HL-60 (cell line): Measurements from ENCODE around the gene DEGS2.

ENCODE experiments used
- POLR2AphosphoS5 ChIP-seq: IDR thresholded peaks from 2 replicates; pipeline ENCODE4 v1.6.1; 2012; ENCODE audit warnings: low read depth
- TF ChIP-seq, protein P1 (sequence below): IDR thresholded peaks from 2 replicates; pipeline ENCODE4 v1.6.1; 2012; ENCODE audit warnings: low read depth; ENCODE audit not compliant: insufficient replicate concordance

DNA sequence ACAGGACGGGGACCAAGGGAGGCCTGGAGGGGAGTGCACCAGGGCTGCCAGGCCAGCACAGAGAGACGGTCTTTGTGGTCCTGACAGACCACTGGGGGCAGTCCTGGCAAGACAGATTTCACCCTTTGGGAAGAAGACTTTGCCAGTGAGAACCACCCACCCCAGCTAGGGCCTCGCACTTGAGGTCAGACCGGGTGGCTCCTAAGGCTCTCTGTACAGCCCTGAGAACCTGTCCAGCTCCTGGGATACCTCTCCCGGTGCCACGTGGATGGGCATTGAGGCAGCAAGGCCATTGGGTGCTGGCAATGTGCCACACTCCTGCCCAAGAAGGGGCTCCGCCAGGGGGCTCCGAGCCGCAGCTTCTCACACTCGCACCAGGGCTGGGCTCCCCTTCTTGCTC lies 42.4 kb downstream of the DEGS2 start:
- TF ChIP-seq, protein P1, sequence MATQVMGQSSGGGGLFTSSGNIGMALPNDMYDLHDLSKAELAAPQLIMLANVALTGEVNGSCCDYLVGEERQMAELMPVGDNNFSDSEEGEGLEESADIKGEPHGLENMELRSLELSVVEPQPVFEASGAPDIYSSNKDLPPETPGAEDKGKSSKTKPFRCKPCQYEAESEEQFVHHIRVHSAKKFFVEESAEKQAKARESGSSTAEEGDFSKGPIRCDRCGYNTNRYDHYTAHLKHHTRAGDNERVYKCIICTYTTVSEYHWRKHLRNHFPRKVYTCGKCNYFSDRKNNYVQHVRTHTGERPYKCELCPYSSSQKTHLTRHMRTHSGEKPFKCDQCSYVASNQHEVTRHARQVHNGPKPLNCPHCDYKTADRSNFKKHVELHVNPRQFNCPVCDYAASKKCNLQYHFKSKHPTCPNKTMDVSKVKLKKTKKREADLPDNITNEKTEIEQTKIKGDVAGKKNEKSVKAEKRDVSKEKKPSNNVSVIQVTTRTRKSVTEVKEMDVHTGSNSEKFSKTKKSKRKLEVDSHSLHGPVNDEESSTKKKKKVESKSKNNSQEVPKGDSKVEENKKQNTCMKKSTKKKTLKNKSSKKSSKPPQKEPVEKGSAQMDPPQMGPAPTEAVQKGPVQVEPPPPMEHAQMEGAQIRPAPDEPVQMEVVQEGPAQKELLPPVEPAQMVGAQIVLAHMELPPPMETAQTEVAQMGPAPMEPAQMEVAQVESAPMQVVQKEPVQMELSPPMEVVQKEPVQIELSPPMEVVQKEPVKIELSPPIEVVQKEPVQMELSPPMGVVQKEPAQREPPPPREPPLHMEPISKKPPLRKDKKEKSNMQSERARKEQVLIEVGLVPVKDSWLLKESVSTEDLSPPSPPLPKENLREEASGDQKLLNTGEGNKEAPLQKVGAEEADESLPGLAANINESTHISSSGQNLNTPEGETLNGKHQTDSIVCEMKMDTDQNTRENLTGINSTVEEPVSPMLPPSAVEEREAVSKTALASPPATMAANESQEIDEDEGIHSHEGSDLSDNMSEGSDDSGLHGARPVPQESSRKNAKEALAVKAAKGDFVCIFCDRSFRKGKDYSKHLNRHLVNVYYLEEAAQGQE: no peak
- TF ChIP-seq POLR2AphosphoS5: no peak
